GM23248 (cell line): Measurements from ENCODE around the gene GSE1.

Experiments
- EZH2 ChIP-seq: fragments of 200-600 bp; sonication (generic); IDR thresholded peaks from 2 replicates; pipeline ENCODE4 v1.6.1; 2018; ENCODE audit warnings: antibody characterized with exemption, mild to moderate bottlenecking; ENCODE audit not compliant: insufficient read depth, poor library complexity, severe bottlenecking
- EZH2phosphoT487 ChIP-seq: fragments of 200-600 bp; sonication (generic); IDR thresholded peaks from 2 replicates; pipeline ENCODE4 v1.6.1; 2018; ENCODE audit warnings: antibody characterized with exemption, moderate library complexity, mild to moderate bottlenecking, low read depth; ENCODE audit not compliant: insufficient read depth

GRCh38 chr16:85697431-85697830 is 84.3 kb downstream of the GSE1 start:
- no peak for TF ChIP-seq EZH2
- no peak for TF ChIP-seq EZH2phosphoT487
